ENCODE measurements around the gene PER2.

DNA sequence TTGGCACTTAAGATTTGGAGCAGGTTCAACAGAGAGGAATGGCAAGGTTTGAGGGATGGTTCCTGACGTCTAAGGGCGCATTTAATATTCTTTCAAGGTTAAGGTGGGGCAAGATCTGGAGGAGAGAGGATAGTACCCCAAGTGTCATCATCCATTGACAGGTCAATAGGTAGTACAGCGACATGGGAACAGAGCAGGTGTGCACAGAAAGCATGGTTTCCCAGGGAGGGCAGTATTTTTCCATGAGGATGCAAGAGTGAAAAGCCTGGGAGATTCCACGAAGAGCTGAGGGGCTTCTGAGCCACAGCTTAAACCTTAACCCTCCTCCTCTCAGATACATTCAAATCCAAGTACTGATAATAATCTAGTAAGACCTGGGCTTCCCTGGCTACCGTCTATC is 57.7 kb downstream of the PER2 start:
- TF ChIP-seq TCF7 (IDR thresholded peaks at IDR 0.05; ENCODE audit: borderline replicate concordance), result no peak
- no peak for TF ChIP-seq PRMT5 (CRISPR knock-in tag; IDR thresholded peaks at IDR 0.05)
- TF ChIP-seq ZBTB8A (IDR thresholded peaks at IDR 0.05; ENCODE audit: partially characterized antibody), result no peak
- TF ChIP-seq USF2 (CRISPR knock-in tag; IDR thresholded peaks at IDR 0.05), result no peak
- no peak for TF ChIP-seq BRF2 (IDR thresholded peaks at IDR 0.05; ENCODE audit: borderline replicate concordance, insufficient read depth, insufficient read length)
- no peak for TF ChIP-seq MYC (IDR thresholded peaks at IDR 0.05; ENCODE audit: low read depth, low read length)
- TF ChIP-seq MYC (CRISPR knock-in tag; IDR thresholded peaks at IDR 0.05; ENCODE audit: borderline replicate concordance, low read depth), result no peak
- no peak for TF ChIP-seq EZH2 (IDR thresholded peaks at IDR 0.05; ENCODE audit: borderline replicate concordance, low read depth, low read length)
- no peak for TF ChIP-seq PHB2 (IDR thresholded peaks at IDR 0.05; ENCODE audit: low read depth)
- TF ChIP-seq, protein P1, sequence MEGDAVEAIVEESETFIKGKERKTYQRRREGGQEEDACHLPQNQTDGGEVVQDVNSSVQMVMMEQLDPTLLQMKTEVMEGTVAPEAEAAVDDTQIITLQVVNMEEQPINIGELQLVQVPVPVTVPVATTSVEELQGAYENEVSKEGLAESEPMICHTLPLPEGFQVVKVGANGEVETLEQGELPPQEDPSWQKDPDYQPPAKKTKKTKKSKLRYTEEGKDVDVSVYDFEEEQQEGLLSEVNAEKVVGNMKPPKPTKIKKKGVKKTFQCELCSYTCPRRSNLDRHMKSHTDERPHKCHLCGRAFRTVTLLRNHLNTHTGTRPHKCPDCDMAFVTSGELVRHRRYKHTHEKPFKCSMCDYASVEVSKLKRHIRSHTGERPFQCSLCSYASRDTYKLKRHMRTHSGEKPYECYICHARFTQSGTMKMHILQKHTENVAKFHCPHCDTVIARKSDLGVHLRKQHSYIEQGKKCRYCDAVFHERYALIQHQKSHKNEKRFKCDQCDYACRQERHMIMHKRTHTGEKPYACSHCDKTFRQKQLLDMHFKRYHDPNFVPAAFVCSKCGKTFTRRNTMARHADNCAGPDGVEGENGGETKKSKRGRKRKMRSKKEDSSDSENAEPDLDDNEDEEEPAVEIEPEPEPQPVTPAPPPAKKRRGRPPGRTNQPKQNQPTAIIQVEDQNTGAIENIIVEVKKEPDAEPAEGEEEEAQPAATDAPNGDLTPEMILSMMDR (IDR thresholded peaks at IDR 0.05 in 2 of 3, conservative IDR thresholded peaks at IDR 0.05 in 1 of 3; ENCODE audit: insufficient read depth in 2 of 3, low read depth in 1 of 3, low read length in 3 of 3), result no peak

Data from K562 (cell line).